Vagina (tissue), 2 donors: Measurements from ENCODE around the gene ALDH1L1. TPM values are rescaled to one million over a fixed set of nuclear protein-coding genes. Genes with fewer than 3 reads are reported as not detected.

ENCODE experiments used
- DNase-seq, 2 donors: peaks; one replicate each; pipeline ENCODE4 v3.0.0-alpha.2; 2017; ENCODE audit errors: extremely low spot score in 2 of 2
- H3K27ac ChIP-seq: fragments of 200-600 bp; sonication (generic); one replicate; pipeline ENCODE4 v1.5.1; 2019
- H3K27me3 ChIP-seq: fragments of 200-600 bp; sonication (generic); one replicate; pipeline ENCODE4 v1.5.1; 2019
- H3K36me3 ChIP-seq, 2 donors: fragments of 200-600 bp; sonication (generic); one replicate each; pipeline ENCODE4 v1.5.1; 2017 to 2019
- H3K4me1 ChIP-seq: fragments of 200-600 bp; sonication (generic); one replicate; pipeline ENCODE4 v1.5.1; 2019
- H3K4me3 ChIP-seq, 2 donors: fragments of 200-600 bp; sonication (generic); 1 replicate in 1 of 2; 2 replicates in 1 of 2; pipeline ENCODE4 v1.5.1; 2016 to 2019
- H3K9me3 ChIP-seq: fragments of 200-600 bp; sonication (generic); one replicate; pipeline ENCODE4 v1.5.1; 2019
- CTCF ChIP-seq, 3 experiments: fragments of 450-650 bp in 2 of 3; fragments of 200-600 bp in 1 of 3; sonication (generic) in 1 of 3; IDR thresholded peaks; one replicate each; pipeline ENCODE4 v1.5.1; 2017 to 2019; ENCODE audit warnings: antibody characterized with exemption in 3 of 3, mild to moderate bottlenecking in 2 of 3, moderate library complexity in 2 of 3
- POLR2A ChIP-seq, 2 donors: fragments of 450-650 bp; IDR thresholded peaks; one replicate each; pipeline ENCODE4 v1.6.1; 2017; ENCODE audit warnings: antibody characterized with exemption in 2 of 2, mild to moderate bottlenecking in 2 of 2, moderate library complexity in 2 of 2
- POLR2AphosphoS5 ChIP-seq, 2 donors: sonication (generic); formaldehyde crosslinking; IDR thresholded peaks; one replicate each; pipeline ENCODE4 v1.9.0; 2017; ENCODE audit warnings: antibody characterized with exemption in 2 of 2, mild to moderate bottlenecking in 2 of 2, low read depth in 1 of 2; ENCODE audit not compliant: insufficient read depth in 1 of 2
- intact Hi-C: fragments of 100-400 bp; cut with DNase I; formaldehyde crosslinking; loops from one replicate; pipeline ENCODE4 v1.15.1; 2023
- total RNA-seq: library from RNA; depleted of rRNA; stranded (reverse); fragments of >200 nt; gene quantifications from one replicate; pipeline ENCODE4 v1.2.3, GENCODE V29; 2016

Gene ALDH1L1
- total RNA-seq, 1 donor from 2014 or later: 19.2 TPM

- intact Hi-C loops: loop anchor here (10.0 kb wide), 1 partner anchor 67 kb away; no protein-coding TSS in a partner anchor
- H3K27me3 ChIP-seq: no peaks in the 10 kb centered on the region
These were observed 21.9 kb upstream of the ALDH1L1 start for GRCh38 chr3:126202276-126202675.

GRCh38 chr3:126201168-126201567, 20.8 kb upstream of the ALDH1L1 start:
- Histone ChIP-seq H3K27me3 (no peaks in the 10 kb centered on the region), H3K9me3 (no peaks in the 10 kb centered on the region), H3K36me3 (no peaks in the 10 kb centered on the region), H3K4me1 (no peaks in the 10 kb centered on the region), H3K27ac (no peak overlapping the region), H3K4me3 (no peak overlapping the region)
- TF ChIP-seq POLR2AphosphoS5 (IDR thresholded peaks at IDR 0.05; ENCODE audit: insufficient read depth in 1 of 2, low read depth in 1 of 2) (no peak), POLR2A (IDR thresholded peaks at IDR 0.05) (no peak)
- intact Hi-C loops: loop anchor here (10.0 kb wide), 1 partner anchor 66 kb away; no protein-coding TSS in a partner anchor
- no peak for DNase-seq

More at GRCh38 chr3:126202276-126202675, 21.9 kb upstream of the ALDH1L1 start:
- no peak for DNase-seq
- H3K36me3 ChIP-seq: no peaks in the 10 kb centered on the region
- H3K9me3 ChIP-seq: no peaks in the 10 kb centered on the region
- H3K4me3 ChIP-seq: no peak overlapping the region
- H3K27ac ChIP-seq: no peak overlapping the region
- TF ChIP-seq CTCF (IDR thresholded peaks at IDR 0.05) (no peak), POLR2AphosphoS5 (IDR thresholded peaks at IDR 0.05; ENCODE audit: insufficient read depth in 1 of 2, low read depth in 1 of 2) (no peak), POLR2A (IDR thresholded peaks at IDR 0.05) (no peak)
- H3K4me1 ChIP-seq: no peaks in the 10 kb centered on the region

- Histone ChIP-seq H3K4me1 (no peaks in the 10 kb centered on the region), H3K4me3 (no peak overlapping the region), H3K27me3 (no peaks in the 10 kb centered on the region), H3K9me3 (no peaks in the 10 kb centered on the region), H3K27ac (no peak overlapping the region), H3K36me3 (no peaks in the 10 kb centered on the region)
- no peak for DNase-seq
- intact Hi-C loops: loop anchor here (10.0 kb wide), 1 partner anchor 66 kb away; no protein-coding TSS in a partner anchor
- TF ChIP-seq POLR2AphosphoS5 (IDR thresholded peaks at IDR 0.05; ENCODE audit: insufficient read depth in 1 of 2, low read depth in 1 of 2) (no peak), CTCF (IDR thresholded peaks at IDR 0.05) (no peak), POLR2A (IDR thresholded peaks at IDR 0.05) (no peak)
These were observed 20.1 kb upstream of the ALDH1L1 start for GRCh38 chr3:126200534-126200933.

- Histone ChIP-seq H3K4me1 (no peaks in the 10 kb centered on the region), H3K9me3 (no peaks in the 10 kb centered on the region), H3K27me3 (no peaks in the 10 kb centered on the region), H3K36me3 (no peaks in the 10 kb centered on the region), H3K4me3 (no peak overlapping the region), H3K27ac (no peak overlapping the region)
- intact Hi-C loops: no loop called here
- DNase-seq: no peak
- TF ChIP-seq POLR2AphosphoS5 (IDR thresholded peaks at IDR 0.05; ENCODE audit: insufficient read depth in 1 of 2, low read depth in 1 of 2): no peak
- no peak for TF ChIP-seq POLR2A (IDR thresholded peaks at IDR 0.05)
- TF ChIP-seq CTCF (IDR thresholded peaks at IDR 0.05): no peak
These were observed 18.9 kb upstream of the ALDH1L1 start for GRCh38 chr3:126199256-126199655.

- no peak overlapping the region for H3K27ac ChIP-seq
- intact Hi-C loops: no loop called here
- H3K4me3 ChIP-seq: no peak overlapping the region
- no peaks in the 10 kb centered on the region for H3K27me3 ChIP-seq
- no peaks in the 10 kb centered on the region for H3K36me3 ChIP-seq
- H3K9me3 ChIP-seq: no peaks in the 10 kb centered on the region
- no peak for DNase-seq
- no peaks in the 10 kb centered on the region for H3K4me1 ChIP-seq
- TF ChIP-seq POLR2A (IDR thresholded peaks at IDR 0.05) (no peak), CTCF (IDR thresholded peaks at IDR 0.05) (peak; percentile 26 to 55 (median 33)), POLR2AphosphoS5 (IDR thresholded peaks at IDR 0.05; ENCODE audit: insufficient read depth in 1 of 2, low read depth in 1 of 2) (no peak)
These were observed 17.6 kb upstream of the ALDH1L1 start for GRCh38 chr3:126197854-126198584.
